Breast epithelium (tissue), 4 donors: ENCODE data around the gene SOX8. TPM values are rescaled to one million over a fixed set of nuclear protein-coding genes. Genes with fewer than 3 reads are reported as not detected.

Experiments
- DNase-seq, 2 donors: peaks; one replicate each; pipeline ENCODE4 v3.0.0-alpha.2; 2019; ENCODE audit warnings: low spot score in 2 of 2
- H3K27ac ChIP-seq, 2 donors: fragments of 200-600 bp; sonication (generic) in 1 of 2; one replicate each; pipeline ENCODE4 v1.5.1; 2016 to 2019; ENCODE audit warnings: mild to moderate bottlenecking in 1 of 2
- H3K27me3 ChIP-seq, 2 donors: fragments of 200-600 bp; sonication (generic) in 1 of 2; one replicate each; pipeline versions ENCODE4 v1.5.1 to v1.6.0; 2017 to 2019; ENCODE audit warnings: control low read depth in 1 of 2, mild to moderate bottlenecking in 1 of 2
- H3K36me3 ChIP-seq: fragments of 200-600 bp; one replicate; pipeline ENCODE4 v1.5.1; 2019
- H3K4me1 ChIP-seq, 2 donors: fragments of 200-600 bp; sonication (generic); one replicate each; pipeline ENCODE4 v1.5.1; 2016 to 2019; ENCODE audit warnings: control low read depth in 1 of 2
- H3K4me3 ChIP-seq, 3 donors: fragments of 200-600 bp; sonication (generic); 1 replicate in 2 of 3; 2 replicates in 1 of 3; pipeline ENCODE4 v1.5.1; 2016 to 2019; ENCODE audit warnings: mild to moderate bottlenecking in 3 of 3, moderate library complexity in 2 of 3
- H3K9me3 ChIP-seq, 2 donors: fragments of 200-600 bp; sonication (generic) in 1 of 2; one replicate each; pipeline ENCODE4 v1.5.1; 2016 to 2019; ENCODE audit warnings: control low read depth in 1 of 2
- POLR2A ChIP-seq: fragments of 450-650 bp; IDR thresholded peaks from one replicate; pipeline ENCODE4 v1.6.1; 2016; ENCODE audit warnings: antibody characterized with exemption, mild to moderate bottlenecking, moderate library complexity
- POLR2AphosphoS5 ChIP-seq, 3 donors: sonication (generic); formaldehyde crosslinking; IDR thresholded peaks; one replicate each; pipeline ENCODE4 v1.6.1; 2017; ENCODE audit warnings: antibody characterized with exemption in 3 of 3
- intact Hi-C: fragments of 100-400 bp; cut with DNase I; formaldehyde crosslinking; loops from one replicate; pipeline ENCODE4 v1.15.1; 2023; ENCODE audit warnings: low total_unique reads
- total RNA-seq, 3 donors: library from RNA; depleted of rRNA; stranded (reverse); fragments of >200 nt; gene quantifications; one replicate each; pipeline ENCODE4 v1.1.0, GENCODE V29; 2016
- TF ChIP-seq, protein P1 (sequence below), 3 donors: fragments of 450-650 bp; IDR thresholded peaks; one replicate each; pipeline ENCODE4 v1.5.1; 2016 to 2017; ENCODE audit warnings: antibody characterized with exemption in 3 of 3, mild to moderate bottlenecking in 3 of 3, moderate library complexity in 3 of 3

Gene SOX8
- total RNA-seq, 3 donors from 2014 or later = 0.32 to 6.6 (median 1.3) TPM

DNA sequence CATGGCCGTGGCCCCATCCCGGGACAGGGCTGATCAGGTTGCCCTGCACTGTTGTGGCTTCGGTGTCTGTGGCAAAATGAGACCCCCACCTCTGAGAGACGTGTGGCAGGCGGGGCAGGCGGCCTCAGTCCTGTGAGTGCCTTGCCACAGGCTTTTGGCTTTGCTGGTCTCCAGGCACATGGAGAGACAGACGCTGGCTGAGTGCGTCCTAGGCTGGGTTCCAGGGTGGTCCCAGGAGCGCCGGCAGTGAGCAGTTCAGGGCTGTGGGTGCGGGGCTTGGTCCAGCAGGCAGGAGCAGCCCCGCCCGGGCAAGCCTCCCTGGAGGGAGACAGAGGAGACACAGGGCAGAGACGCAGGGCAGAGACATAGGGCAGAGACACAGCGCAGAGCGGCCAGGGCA lies 29.2 kb downstream of the SOX8 start:
- Histone ChIP-seq H3K9me3 (no peaks in the 10 kb centered on the region), H3K36me3 (no peaks in the 10 kb centered on the region), H3K4me1 (no peaks in the 10 kb centered on the region), H3K27me3 (peaks cover 3 to 58% of the 10 kb centered on the region in 2 donors), H3K27ac (no peak overlapping the region), H3K4me3 (no peak overlapping the region)
- TF ChIP-seq POLR2AphosphoS5 (IDR thresholded peaks at IDR 0.05) (no peak), POLR2A (no peak)
- TF ChIP-seq, protein P1, sequence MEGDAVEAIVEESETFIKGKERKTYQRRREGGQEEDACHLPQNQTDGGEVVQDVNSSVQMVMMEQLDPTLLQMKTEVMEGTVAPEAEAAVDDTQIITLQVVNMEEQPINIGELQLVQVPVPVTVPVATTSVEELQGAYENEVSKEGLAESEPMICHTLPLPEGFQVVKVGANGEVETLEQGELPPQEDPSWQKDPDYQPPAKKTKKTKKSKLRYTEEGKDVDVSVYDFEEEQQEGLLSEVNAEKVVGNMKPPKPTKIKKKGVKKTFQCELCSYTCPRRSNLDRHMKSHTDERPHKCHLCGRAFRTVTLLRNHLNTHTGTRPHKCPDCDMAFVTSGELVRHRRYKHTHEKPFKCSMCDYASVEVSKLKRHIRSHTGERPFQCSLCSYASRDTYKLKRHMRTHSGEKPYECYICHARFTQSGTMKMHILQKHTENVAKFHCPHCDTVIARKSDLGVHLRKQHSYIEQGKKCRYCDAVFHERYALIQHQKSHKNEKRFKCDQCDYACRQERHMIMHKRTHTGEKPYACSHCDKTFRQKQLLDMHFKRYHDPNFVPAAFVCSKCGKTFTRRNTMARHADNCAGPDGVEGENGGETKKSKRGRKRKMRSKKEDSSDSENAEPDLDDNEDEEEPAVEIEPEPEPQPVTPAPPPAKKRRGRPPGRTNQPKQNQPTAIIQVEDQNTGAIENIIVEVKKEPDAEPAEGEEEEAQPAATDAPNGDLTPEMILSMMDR (IDR thresholded peaks at IDR 0.05) = no peak
- intact Hi-C loops = no loop called here
- DNase-seq = no peak

DNA sequence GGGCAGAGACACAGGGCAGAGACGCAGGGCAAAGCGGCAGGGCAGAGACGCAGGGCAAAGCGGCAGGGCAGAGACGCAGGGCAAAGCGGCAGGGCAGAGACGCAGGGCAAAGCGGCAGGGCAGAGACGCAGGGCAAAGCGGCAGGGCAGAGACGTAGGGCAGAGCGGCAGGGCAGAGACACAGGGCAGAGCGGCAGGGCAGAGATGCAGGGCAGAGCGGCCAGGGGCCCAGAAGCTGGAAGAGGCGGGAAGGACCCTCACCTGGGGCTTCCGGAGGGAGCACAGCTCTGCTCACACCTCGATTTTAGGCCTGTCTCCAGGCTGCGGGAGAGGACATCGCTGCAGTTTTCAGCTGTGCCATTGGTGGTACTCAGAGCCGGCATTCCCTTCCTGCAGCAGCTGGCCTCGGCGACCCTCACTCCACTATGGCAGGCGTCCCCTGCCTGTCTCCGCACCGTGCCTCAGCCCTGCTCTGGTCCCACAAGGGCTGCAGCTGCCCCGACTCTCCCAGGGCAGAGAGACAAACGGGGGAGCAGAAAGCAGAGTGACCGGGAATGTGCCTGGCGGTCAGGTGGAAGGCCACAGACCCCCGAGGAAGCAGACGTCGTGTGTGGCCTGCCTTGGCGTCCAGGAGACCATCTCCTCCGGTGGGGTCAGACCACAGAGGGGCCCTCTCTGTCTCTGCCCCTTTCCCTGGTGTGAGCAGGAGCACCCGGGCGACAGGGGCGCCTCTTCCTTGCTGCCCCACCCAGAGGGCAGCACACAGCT lies 29.9 kb downstream of the SOX8 start:
- Histone ChIP-seq H3K4me1 (no peaks in the 10 kb centered on the region), H3K36me3 (no peaks in the 10 kb centered on the region), H3K4me3 (no peak overlapping the region), H3K27ac (no peak overlapping the region), H3K9me3 (no peaks in the 10 kb centered on the region), H3K27me3 (peaks cover 3 to 55% of the 10 kb centered on the region in 2 donors)
- intact Hi-C loops = no loop called here
- TF ChIP-seq, protein P1 (IDR thresholded peaks at IDR 0.05) = no peak
- no peak for TF ChIP-seq POLR2AphosphoS5 (IDR thresholded peaks at IDR 0.05)
- TF ChIP-seq POLR2A = no peak
- no peak for DNase-seq

DNA sequence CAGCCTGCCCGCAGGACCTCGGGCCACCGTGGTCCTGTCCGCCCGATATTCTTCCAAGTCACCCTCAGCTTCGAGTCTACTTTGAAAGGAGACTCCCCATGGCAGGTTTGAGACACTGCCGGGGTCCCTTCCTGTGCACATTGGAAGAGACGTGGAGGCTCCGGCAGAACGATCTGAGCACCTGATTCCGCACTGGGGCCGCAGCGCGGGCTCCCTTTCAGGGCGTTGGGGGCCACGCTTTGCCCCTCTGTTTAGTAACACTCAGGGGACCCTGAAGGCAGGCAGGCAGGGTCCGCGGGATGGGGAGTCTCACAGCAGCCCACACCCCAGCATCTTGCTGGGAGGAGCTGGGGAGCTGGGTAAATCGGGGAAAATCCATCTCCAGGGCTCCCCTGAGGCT lies 30.6 kb downstream of the SOX8 start:
- intact Hi-C loops = no loop called here
- no peaks in the 10 kb centered on the region for H3K9me3 ChIP-seq
- TF ChIP-seq POLR2A (no peak), POLR2AphosphoS5 (IDR thresholded peaks at IDR 0.05) (no peak)
- TF ChIP-seq, protein P1 (IDR thresholded peaks at IDR 0.05) = no peak
- H3K4me3 ChIP-seq = no peak overlapping the region
- peaks cover 3 to 48% of the 10 kb centered on the region in 2 donors for H3K27me3 ChIP-seq
- no peaks in the 10 kb centered on the region for H3K4me1 ChIP-seq
- no peak overlapping the region for H3K27ac ChIP-seq
- no peak for DNase-seq
- no peaks in the 10 kb centered on the region for H3K36me3 ChIP-seq

DNA sequence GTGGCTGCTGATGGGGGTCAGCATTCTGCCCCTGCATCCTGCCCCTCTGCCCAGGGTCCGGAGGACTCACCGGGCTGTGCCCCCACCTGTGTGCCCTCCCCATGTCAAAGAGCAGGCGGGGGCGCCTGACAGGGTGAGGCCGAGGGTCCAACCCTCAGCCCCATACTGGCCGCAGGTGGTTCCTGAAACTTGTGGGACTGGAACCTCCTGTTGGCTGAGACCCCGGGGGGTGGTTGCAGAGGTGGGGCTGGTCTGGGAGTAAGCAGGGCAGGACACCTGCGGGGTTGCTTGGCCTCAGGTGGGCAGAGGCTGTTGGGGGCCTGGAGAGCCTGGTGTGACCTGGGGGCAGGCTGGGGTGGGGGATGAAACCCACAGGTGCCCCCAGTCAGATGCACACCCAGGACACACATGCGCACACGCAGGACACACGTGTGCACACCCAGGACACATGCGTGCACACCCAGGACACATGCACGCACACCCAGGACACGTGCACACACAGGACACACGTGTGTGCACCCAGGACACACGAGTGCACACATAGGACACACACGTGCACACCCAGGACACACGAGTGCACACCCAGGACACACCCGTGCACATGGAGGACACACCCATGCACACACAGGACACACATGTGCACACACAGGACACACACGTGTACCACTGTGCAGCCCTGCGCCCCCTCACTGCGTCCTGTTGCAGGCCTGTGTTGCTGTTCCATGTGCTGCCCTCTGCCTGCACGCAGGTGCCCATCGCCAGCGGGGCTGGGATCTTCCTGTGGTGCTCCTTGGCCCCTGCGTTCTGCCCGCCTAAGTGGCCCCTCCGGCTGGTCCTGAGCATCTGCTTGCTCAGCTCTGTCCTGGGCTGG lies 31.4 kb downstream of the SOX8 start:
- intact Hi-C loops = no loop called here
- Histone ChIP-seq H3K4me1 (no peaks in the 10 kb centered on the region), H3K27ac (no peak overlapping the region), H3K36me3 (no peaks in the 10 kb centered on the region), H3K4me3 (no peak overlapping the region), H3K9me3 (no peaks in the 10 kb centered on the region), H3K27me3 (peaks cover 3 to 40% of the 10 kb centered on the region in 2 donors)
- TF ChIP-seq POLR2AphosphoS5 (IDR thresholded peaks at IDR 0.05) = no peak
- no peak for TF ChIP-seq POLR2A
- TF ChIP-seq, protein P1 (IDR thresholded peaks at IDR 0.05) = no peak
- no peak for DNase-seq

DNA sequence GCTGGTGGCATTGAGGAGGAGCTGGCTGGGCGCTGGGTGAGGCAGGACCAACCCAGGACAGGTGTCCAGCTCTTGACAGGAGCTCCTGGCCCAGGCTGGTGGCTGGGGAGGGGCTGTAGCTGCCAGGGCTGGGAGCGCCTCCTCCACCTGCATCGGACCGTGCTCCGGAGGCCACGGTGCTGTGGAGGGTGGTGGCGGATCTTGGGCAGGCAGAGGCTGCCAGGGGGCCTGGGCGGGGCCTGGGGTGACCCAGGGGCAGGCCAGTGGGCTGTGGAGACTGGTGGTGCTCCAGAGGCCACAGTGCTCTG lies 32.0 kb downstream of the SOX8 start:
- no peak overlapping the region for H3K27ac ChIP-seq
- TF ChIP-seq POLR2AphosphoS5 (IDR thresholded peaks at IDR 0.05) (no peak), POLR2A (no peak)
- TF ChIP-seq, protein P1 (IDR thresholded peaks at IDR 0.05) = no peak

More for the DNA sequence above, 32.0 kb downstream of the SOX8 start:
- no peaks in the 10 kb centered on the region for H3K9me3 ChIP-seq
- no peak for DNase-seq
- no peak overlapping the region for H3K4me3 ChIP-seq
- intact Hi-C loops = no loop called here
- no peaks in the 10 kb centered on the region for H3K4me1 ChIP-seq
- H3K27me3 ChIP-seq = peaks cover 3 to 34% of the 10 kb centered on the region in 2 donors
- no peaks in the 10 kb centered on the region for H3K36me3 ChIP-seq
